Measurements from ENCODE around the gene INPP5D.
"Not testable (repeated sequence)": the region's sequence is repeated elsewhere in the genome, so short reads cannot be mapped to it uniquely, and the experiment has no call there.

GRCh38 chr2:233123576-233123975, 63.4 kb downstream of the INPP5D start:
- not testable (repeated sequence) for TF ChIP-seq POLR2A (IDR thresholded peaks at IDR 0.05; ENCODE audit: low read length); GATA1 (IDR thresholded peaks at IDR 0.05; ENCODE audit: low read depth, low read length)

All from erythroblast (primary cell).